Upper lobe of right lung (tissue), 1 donor: Measurements from ENCODE around the gene OTUD1. TPM values are rescaled to one million over a fixed set of nuclear protein-coding genes. Genes with fewer than 3 reads are reported as not detected.
A peak's percentile ranks its signal among the peaks of the same experiment; 100 is the strongest.

ENCODE experiments used
- ATAC-seq: fragments of 200-7000 bp; cut with Tn5 transposase; one replicate; pipeline ENCODE4 v1.9.1; 2020; ENCODE audit warnings: mild to moderate bottlenecking, moderate library complexity
- DNase-seq: peaks from one replicate; pipeline ENCODE4 v3.0.0-alpha.2; 2020
- H3K27ac ChIP-seq: fragments of 200-600 bp; one replicate; pipeline ENCODE4 v1.8.0; 2022
- H3K27me3 ChIP-seq: fragments of 200-600 bp; one replicate; pipeline ENCODE4 v1.8.0; 2022; ENCODE audit warnings: mild to moderate bottlenecking
- H3K36me3 ChIP-seq: fragments of 200-600 bp; one replicate; pipeline ENCODE4 v1.8.0; 2022
- H3K4me1 ChIP-seq: fragments of 200-600 bp; one replicate; pipeline ENCODE4 v1.8.0; 2022
- H3K4me3 ChIP-seq: fragments of 200-600 bp; one replicate; pipeline ENCODE4 v1.8.0; 2022; ENCODE audit warnings: mild to moderate bottlenecking
- H3K9me3 ChIP-seq: fragments of 200-600 bp; one replicate; pipeline ENCODE4 v1.8.0; 2022
- intact Hi-C: fragments of 100-400 bp; cut with DNase I; formaldehyde crosslinking; loops from one replicate; pipeline ENCODE4 v1.11.0; 2022
- total RNA-seq: library from RNA; stranded (reverse); fragmentation: NEBNext Ultra II Directional; extraction: Animal tissue kit (Norgen Biotek cat#: 25700); gene quantifications from one replicate; pipeline ENCODE4 v1.2.1, GENCODE V29; 2021
- TF ChIP-seq, protein P1 (sequence below): fragments of 200-600 bp; IDR thresholded peaks from one replicate; pipeline ENCODE4 v1.8.0; 2022; ENCODE audit warnings: antibody characterized with exemption
- donor health status: DM: no; HTN: yes; CAD: no; lungs with severe emphysema.

The OTUD1 gene
- total RNA-seq, 1 donor from 2014 or later, result 29.4 TPM

GRCh38 chr10:23405540-23405939, 33.3 kb upstream of the OTUD1 start:
- H3K27ac ChIP-seq, result no peak overlapping the region
- TF ChIP-seq, protein P1, sequence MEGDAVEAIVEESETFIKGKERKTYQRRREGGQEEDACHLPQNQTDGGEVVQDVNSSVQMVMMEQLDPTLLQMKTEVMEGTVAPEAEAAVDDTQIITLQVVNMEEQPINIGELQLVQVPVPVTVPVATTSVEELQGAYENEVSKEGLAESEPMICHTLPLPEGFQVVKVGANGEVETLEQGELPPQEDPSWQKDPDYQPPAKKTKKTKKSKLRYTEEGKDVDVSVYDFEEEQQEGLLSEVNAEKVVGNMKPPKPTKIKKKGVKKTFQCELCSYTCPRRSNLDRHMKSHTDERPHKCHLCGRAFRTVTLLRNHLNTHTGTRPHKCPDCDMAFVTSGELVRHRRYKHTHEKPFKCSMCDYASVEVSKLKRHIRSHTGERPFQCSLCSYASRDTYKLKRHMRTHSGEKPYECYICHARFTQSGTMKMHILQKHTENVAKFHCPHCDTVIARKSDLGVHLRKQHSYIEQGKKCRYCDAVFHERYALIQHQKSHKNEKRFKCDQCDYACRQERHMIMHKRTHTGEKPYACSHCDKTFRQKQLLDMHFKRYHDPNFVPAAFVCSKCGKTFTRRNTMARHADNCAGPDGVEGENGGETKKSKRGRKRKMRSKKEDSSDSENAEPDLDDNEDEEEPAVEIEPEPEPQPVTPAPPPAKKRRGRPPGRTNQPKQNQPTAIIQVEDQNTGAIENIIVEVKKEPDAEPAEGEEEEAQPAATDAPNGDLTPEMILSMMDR, result no peak
- H3K4me1 ChIP-seq, result no peaks in the 10 kb centered on the region
- no peak overlapping the region for H3K4me3 ChIP-seq
- intact Hi-C loops, result no loop called here
- DNase-seq (no peak), ATAC-seq (no peak)
- H3K27me3 ChIP-seq, result no peaks in the 10 kb centered on the region
- no peaks in the 10 kb centered on the region for H3K9me3 ChIP-seq
- no peaks in the 10 kb centered on the region for H3K36me3 ChIP-seq

GRCh38 chr10:23406409-23406808, 32.5 kb upstream of the OTUD1 start:
- intact Hi-C loops, result no loop called here
- TF ChIP-seq, protein P1, result no peak
- no peaks in the 10 kb centered on the region for H3K4me1 ChIP-seq
- no peaks in the 10 kb centered on the region for H3K36me3 ChIP-seq
- no peak overlapping the region for H3K4me3 ChIP-seq
- DNase-seq (no peak), ATAC-seq (peak; percentile 27)
- no peaks in the 10 kb centered on the region for H3K9me3 ChIP-seq
- H3K27me3 ChIP-seq, result no peaks in the 10 kb centered on the region
- no peak overlapping the region for H3K27ac ChIP-seq

- Histone ChIP-seq H3K36me3 (no peaks in the 10 kb centered on the region), H3K27me3 (no peaks in the 10 kb centered on the region), H3K9me3 (no peaks in the 10 kb centered on the region), H3K27ac (no peak overlapping the region), H3K4me1 (no peaks in the 10 kb centered on the region), H3K4me3 (no peak overlapping the region)
- ATAC-seq, result no peak
- TF ChIP-seq, protein P1, result no peak
- intact Hi-C loops, result no loop called here
- DNase-seq, result no peak
These were observed 30.4 kb upstream of the OTUD1 start for GRCh38 chr10:23408330-23408976.

DNA sequence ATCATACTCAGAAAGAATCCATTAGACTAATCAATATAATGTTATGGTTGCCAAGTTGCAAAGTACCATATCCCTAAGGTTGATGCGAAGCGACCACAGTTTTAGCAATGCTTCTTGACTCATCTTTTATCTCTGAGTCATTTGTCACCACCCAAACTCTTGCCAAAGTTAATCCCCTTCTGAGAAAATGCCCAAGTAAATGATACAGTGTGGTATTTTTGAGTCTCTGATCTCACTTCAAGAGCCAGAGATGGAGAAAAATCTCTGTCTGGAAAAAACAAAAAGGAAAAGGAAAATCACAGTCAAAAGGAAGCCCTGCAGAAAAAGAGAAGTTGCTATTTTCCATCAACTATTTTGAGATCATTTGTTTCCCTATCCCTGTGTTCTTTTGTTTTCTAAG, 26.7 kb upstream of the OTUD1 start:
- intact Hi-C loops, result no loop called here

DNA sequence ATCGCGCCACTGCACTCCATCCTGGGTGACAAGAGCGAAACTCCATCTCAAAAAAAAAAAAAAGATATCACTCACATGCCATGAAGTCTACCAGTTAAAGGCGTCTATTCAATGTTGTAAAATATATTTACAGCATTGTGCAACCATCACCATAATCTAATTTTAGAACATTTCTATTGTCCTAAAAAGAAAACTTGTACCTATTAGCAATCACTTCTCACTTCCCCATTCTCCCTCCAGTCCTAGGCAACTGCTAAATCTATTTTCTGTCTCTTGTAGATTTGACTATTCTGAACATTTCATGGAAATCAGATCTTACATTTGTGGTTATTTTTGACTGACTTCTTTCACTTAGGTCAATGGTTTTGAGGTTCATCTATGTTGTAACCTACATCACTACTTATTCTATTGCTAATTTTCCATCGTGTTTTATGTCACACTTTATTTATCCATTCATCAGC, 25.2 kb upstream of the OTUD1 start:
- DNase-seq (no peak), ATAC-seq (peak; percentile 64)
- Histone ChIP-seq H3K4me3 (no peak overlapping the region), H3K4me1 (no peaks in the 10 kb centered on the region), H3K27ac (no peak overlapping the region), H3K36me3 (no peaks in the 10 kb centered on the region), H3K27me3 (no peaks in the 10 kb centered on the region), H3K9me3 (no peaks in the 10 kb centered on the region)
- TF ChIP-seq, protein P1, result no peak
- intact Hi-C loops, result no loop called here

More for the DNA sequence above, 26.7 kb upstream of the OTUD1 start:
- no peaks in the 10 kb centered on the region for H3K36me3 ChIP-seq
- no peaks in the 10 kb centered on the region for H3K9me3 ChIP-seq
- H3K27me3 ChIP-seq, result no peaks in the 10 kb centered on the region
- ATAC-seq (peak; percentile 37), DNase-seq (no peak)
- H3K4me3 ChIP-seq, result no peak overlapping the region
- no peak overlapping the region for H3K27ac ChIP-seq
- TF ChIP-seq, protein P1, result no peak
- H3K4me1 ChIP-seq, result no peaks in the 10 kb centered on the region
